Thoracic aorta (tissue), 2 donors: ENCODE results near the gene FGA. TPM values are rescaled to one million over a fixed set of nuclear protein-coding genes. Genes with fewer than 3 reads are reported as not detected.

Experiments used
- ATAC-seq: fragments of 150-250 bp; one replicate; pipeline ENCODE4 v1.8.0; 2017; ENCODE audit warnings: low read depth; ENCODE audit not compliant: insufficient number of reproducible peaks, low FRiP score
- DNase-seq: peaks from one replicate; pipeline ENCODE4 v3.0.0-alpha.2; 2020; ENCODE audit warnings: low spot score
- H3K27ac ChIP-seq, 2 donors: fragments of 200-600 bp; sonication (generic); 1 replicate in 1 of 2; 2 replicates in 1 of 2; pipeline ENCODE4 v1.5.1; 2016; ENCODE audit warnings: mild to moderate bottlenecking in 2 of 2, moderate library complexity in 2 of 2
- H3K27me3 ChIP-seq: fragments of 200-600 bp; sonication (generic); replicated peaks from 2 replicates; pipeline ENCODE4 v1.6.0; 2016; ENCODE audit warnings: mild to moderate bottlenecking; ENCODE audit not compliant: insufficient read depth
- H3K36me3 ChIP-seq: fragments of 200-600 bp; sonication (generic); one replicate; pipeline ENCODE4 v1.5.1; 2016
- H3K4me1 ChIP-seq, 2 donors: fragments of 200-600 bp; sonication (generic); 1 replicate in 1 of 2; 2 replicates in 1 of 2; pipeline versions ENCODE4 v1.5.1 to v1.6.0; 2016; ENCODE audit warnings: low read depth in 2 of 2, mild to moderate bottlenecking in 1 of 2; ENCODE audit not compliant: control insufficient read depth in 1 of 2
- H3K4me3 ChIP-seq: fragments of 200-600 bp; sonication (generic); 2 replicates; pipeline ENCODE4 v1.5.1; 2016; ENCODE audit warnings: mild to moderate bottlenecking
- H3K9me3 ChIP-seq: fragments of 200-600 bp; sonication (generic); 2 replicates; pipeline ENCODE4 v1.5.1; 2016
- total RNA-seq, 2 donors: library from RNA; depleted of rRNA; stranded (reverse); fragments of >200 nt; gene quantifications; one replicate each; pipeline versions ENCODE4 v1.1.0 to v1.2.3, GENCODE V29; 2016
- TF ChIP-seq, protein P1 (sequence below): fragments of 200-600 bp; sonication (generic); IDR thresholded peaks from one replicate; pipeline ENCODE4 v1.5.1; 2019; ENCODE audit warnings: antibody characterized with exemption

The FGA gene
- total RNA-seq, 2 donors from 2014 or later, result not detected

DNA sequence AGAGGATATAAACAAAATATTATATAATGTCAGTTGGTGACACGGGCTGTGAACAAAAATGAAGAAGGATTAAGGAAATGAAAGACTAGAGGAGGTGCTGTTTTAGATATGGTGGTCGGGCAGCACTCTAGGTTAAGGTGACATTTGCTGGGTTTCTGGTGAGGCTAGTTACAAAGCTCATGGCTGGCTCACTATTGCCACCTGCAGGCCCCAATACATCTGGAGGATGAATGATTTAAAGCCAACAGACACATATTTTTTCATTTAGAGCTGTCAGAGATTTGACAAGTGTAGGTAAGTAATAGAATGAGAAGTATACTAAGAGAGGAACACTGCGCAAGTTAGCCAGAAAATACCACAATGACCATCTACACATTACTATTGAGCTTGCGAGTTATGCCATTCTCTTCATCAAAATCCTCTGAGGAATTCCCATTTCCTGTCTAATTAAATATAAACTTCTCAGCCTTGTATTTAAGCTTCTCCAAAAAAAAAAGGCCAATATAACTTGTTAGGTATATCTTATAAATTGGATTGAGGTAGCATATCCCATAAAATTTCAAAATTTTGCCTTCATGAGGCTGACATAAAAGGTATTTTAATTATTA, 28.3 kb upstream of the FGA start:
- Histone ChIP-seq H3K36me3 (no peaks in the 10 kb centered on the region), H3K9me3 (no peaks in the 10 kb centered on the region), H3K4me1 (no peaks in the 10 kb centered on the region), H3K4me3 (no peak overlapping the region), H3K27ac (no peak overlapping the region), H3K27me3 (no peaks in the 10 kb centered on the region)
- ATAC-seq (no peak), DNase-seq (no peak)
- TF ChIP-seq, protein P1, sequence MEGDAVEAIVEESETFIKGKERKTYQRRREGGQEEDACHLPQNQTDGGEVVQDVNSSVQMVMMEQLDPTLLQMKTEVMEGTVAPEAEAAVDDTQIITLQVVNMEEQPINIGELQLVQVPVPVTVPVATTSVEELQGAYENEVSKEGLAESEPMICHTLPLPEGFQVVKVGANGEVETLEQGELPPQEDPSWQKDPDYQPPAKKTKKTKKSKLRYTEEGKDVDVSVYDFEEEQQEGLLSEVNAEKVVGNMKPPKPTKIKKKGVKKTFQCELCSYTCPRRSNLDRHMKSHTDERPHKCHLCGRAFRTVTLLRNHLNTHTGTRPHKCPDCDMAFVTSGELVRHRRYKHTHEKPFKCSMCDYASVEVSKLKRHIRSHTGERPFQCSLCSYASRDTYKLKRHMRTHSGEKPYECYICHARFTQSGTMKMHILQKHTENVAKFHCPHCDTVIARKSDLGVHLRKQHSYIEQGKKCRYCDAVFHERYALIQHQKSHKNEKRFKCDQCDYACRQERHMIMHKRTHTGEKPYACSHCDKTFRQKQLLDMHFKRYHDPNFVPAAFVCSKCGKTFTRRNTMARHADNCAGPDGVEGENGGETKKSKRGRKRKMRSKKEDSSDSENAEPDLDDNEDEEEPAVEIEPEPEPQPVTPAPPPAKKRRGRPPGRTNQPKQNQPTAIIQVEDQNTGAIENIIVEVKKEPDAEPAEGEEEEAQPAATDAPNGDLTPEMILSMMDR, result peak; percentile 42

DNA sequence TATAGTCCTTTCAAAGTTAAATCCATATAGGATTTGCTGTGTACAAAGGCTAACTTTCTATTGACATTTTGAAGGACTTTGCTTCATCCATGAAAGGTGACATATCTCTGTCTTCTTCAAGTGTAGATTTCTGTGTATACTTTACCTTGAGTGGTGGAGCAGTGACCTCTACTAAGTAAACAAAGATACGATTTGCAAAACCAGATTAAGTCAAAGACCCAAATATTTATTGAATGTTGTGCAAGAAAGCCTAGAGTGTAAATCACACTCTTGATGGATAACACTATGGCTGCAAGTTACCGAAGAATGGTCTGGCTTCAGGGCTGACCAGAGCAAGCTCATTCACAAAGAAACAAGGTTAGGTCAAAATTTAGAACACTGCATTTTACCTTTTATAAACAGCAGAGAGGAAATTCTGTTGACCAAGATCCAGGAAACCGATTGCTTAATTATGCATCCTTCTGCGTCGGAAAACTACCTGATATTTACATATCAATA, 27.3 kb upstream of the FGA start:
- Histone ChIP-seq H3K9me3 (no peaks in the 10 kb centered on the region), H3K27ac (no peak overlapping the region), H3K4me3 (no peak overlapping the region), H3K27me3 (no peaks in the 10 kb centered on the region), H3K4me1 (no peaks in the 10 kb centered on the region), H3K36me3 (no peaks in the 10 kb centered on the region)
- TF ChIP-seq, protein P1, result no peak
- DNase-seq (no peak), ATAC-seq (no peak)

DNA sequence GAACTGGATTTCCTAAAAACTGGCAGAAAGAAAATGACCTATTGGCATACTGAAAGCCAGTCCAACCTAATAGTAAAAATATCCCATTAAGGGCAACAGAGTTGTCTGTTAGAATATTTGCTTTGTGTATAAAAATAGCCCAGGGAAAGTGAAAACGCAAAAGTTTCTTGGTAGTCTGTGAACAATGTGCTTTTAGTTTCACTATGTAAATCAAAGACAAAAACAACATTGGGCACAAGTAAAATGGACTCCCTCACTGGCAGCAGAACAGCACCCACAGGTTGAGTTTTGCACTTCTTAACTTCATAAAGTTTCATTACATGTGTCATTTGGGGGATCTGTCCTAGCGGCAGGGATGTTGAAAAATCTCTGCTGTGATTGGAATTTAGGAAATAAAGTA, 26.2 kb upstream of the FGA start:
- DNase-seq, result no peak
- Histone ChIP-seq H3K36me3 (no peaks in the 10 kb centered on the region), H3K27me3 (no peaks in the 10 kb centered on the region), H3K4me3 (peak overlapping the region; percentile 28), H3K9me3 (no peaks in the 10 kb centered on the region), H3K4me1 (no peaks in the 10 kb centered on the region), H3K27ac (peak overlapping the region in 1 of 2 donors; percentile 13)
- TF ChIP-seq, protein P1, result no peak
- ATAC-seq, result no peak

DNA sequence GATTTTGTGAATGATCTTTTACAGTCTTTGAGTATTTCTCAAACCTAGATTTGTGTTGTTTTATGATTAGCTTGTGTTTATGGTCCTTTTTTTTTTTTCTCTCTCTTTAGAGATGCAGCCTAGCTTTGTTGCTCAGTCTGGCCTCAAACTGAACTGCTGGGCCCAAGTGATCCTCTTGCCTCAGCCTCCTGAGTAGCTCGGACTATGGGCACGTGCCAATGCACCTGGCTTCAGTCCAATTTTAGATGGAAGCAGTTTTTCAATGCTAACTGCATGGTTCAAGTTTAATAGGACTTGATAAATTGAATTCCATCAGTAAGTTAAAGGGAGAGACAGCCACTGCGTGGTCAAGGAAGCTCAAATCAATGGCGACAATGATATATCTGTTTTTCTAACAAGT, 25.7 kb upstream of the FGA start:
- Histone ChIP-seq H3K27ac (peak overlapping the region in 1 of 2 donors; percentile 13), H3K36me3 (no peaks in the 10 kb centered on the region), H3K27me3 (no peaks in the 10 kb centered on the region), H3K4me1 (no peaks in the 10 kb centered on the region), H3K9me3 (no peaks in the 10 kb centered on the region), H3K4me3 (peak overlapping the region; percentile 28)
- TF ChIP-seq, protein P1, result no peak
- ATAC-seq (no peak), DNase-seq (no peak)

DNA sequence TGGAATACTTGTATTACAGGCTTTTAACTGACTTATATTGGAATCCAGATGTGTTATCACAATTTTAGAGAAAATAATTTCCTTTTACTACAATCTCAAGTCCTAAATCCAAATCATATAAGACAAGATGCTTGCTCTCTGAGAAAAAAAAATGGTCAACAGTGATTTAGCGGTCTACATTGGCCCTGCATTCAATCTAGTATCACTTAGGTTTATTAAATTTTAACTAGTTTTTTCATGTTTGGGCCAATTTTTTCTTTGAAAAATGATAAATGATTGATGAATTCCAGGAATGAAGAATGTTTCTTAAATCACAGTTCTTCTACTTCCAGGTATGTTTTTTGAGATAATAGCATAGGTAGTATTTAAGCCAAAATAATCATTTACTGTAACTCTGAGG, 24.7 kb upstream of the FGA start:
- Histone ChIP-seq H3K36me3 (no peaks in the 10 kb centered on the region), H3K9me3 (no peaks in the 10 kb centered on the region), H3K27ac (no peak overlapping the region), H3K27me3 (no peaks in the 10 kb centered on the region), H3K4me1 (no peaks in the 10 kb centered on the region), H3K4me3 (no peak overlapping the region)
- TF ChIP-seq, protein P1, result no peak
- DNase-seq, result no peak
- no peak for ATAC-seq
